Ovary (tissue), 3 donors: ENCODE measurements around the gene WDR55.

Experiments
- EP300 ChIP-seq: sonication (generic); formaldehyde crosslinking; IDR thresholded peaks from one replicate; pipeline ENCODE4 v1.6.1; 2017; ENCODE audit warnings: antibody characterized with exemption
- POLR2A ChIP-seq: fragments of 450-650 bp; IDR thresholded peaks from one replicate; pipeline ENCODE4 v1.6.1; 2017; ENCODE audit warnings: antibody characterized with exemption, mild to moderate bottlenecking, moderate library complexity
- TF ChIP-seq, protein P1 (sequence below), 3 donors: fragments of 450-650 bp in 2 of 3; fragments of 200-600 bp in 1 of 3; IDR thresholded peaks; one replicate each; pipeline versions ENCODE4 v1.5.1 to v1.8.0; 2016 to 2022; ENCODE audit warnings: antibody characterized with exemption in 3 of 3, mild to moderate bottlenecking in 1 of 3
- donor health status: DM: no; HTN: no; CAD: no.

DNA sequence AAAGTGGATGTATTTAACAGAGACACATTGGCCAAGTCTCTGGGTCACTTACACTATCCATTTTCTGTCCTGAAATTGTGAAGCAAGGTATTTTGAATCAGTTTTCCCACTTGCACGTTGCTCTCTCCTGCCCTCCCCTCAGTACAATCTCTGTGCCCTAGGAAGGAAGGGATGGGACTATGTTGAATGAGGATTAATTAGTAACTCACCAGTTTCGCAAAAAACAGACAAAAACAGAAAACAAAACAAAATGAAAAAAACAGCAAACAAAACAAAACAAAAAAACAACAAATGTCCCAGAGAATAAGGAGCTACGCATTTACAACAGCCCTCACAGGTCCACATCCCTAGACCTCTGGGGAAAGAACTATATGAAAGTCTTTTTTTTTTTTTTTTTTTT lies 30.6 kb upstream of the WDR55 start:
- TF ChIP-seq POLR2A (no peak), EP300 (no peak)
- TF ChIP-seq, protein P1, sequence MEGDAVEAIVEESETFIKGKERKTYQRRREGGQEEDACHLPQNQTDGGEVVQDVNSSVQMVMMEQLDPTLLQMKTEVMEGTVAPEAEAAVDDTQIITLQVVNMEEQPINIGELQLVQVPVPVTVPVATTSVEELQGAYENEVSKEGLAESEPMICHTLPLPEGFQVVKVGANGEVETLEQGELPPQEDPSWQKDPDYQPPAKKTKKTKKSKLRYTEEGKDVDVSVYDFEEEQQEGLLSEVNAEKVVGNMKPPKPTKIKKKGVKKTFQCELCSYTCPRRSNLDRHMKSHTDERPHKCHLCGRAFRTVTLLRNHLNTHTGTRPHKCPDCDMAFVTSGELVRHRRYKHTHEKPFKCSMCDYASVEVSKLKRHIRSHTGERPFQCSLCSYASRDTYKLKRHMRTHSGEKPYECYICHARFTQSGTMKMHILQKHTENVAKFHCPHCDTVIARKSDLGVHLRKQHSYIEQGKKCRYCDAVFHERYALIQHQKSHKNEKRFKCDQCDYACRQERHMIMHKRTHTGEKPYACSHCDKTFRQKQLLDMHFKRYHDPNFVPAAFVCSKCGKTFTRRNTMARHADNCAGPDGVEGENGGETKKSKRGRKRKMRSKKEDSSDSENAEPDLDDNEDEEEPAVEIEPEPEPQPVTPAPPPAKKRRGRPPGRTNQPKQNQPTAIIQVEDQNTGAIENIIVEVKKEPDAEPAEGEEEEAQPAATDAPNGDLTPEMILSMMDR (IDR thresholded peaks at IDR 0.05): no peak
